ENCODE results near the gene NCKIPSD.

DNA sequence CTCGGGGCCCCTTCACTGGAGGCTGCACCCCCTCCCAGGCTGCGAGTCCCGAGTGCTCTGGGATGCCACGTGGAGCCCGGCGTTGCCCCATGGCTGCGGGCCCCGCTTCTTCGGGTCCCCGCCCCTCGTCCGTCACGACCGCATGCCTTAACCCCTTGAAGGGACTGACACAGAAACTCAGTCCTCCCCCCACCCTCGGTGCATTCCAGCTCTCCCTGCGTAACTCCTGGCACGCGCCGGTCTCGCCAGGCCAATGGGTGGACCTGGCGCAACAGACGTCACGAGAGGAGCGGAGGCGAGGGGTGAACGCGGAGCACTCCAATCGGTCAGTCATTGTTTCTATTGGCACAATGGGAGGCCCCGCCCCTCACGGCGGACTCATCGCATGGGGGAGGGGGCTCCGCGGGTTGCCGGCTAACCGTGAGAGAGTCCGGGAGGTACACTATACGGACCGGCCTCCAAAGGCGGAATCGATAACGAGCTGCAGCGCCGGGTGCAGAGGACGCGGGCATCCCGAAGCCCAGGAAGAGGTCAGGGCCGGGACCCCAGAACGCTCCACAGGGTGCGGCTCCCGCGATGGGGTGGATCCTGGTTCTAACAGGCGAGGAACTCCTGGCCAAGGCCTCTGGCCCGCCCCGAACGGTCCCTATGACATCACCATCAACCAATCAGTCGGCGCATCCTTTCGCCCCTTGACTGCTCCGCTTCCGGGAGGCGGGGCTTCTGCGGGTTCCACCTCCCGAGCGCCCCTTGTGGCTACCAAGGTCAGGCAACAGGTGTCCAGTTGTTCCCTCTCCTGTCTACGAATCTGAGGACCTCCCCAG is 22.0 kb downstream of the NCKIPSD start:
- TF ChIP-seq, protein P1, sequence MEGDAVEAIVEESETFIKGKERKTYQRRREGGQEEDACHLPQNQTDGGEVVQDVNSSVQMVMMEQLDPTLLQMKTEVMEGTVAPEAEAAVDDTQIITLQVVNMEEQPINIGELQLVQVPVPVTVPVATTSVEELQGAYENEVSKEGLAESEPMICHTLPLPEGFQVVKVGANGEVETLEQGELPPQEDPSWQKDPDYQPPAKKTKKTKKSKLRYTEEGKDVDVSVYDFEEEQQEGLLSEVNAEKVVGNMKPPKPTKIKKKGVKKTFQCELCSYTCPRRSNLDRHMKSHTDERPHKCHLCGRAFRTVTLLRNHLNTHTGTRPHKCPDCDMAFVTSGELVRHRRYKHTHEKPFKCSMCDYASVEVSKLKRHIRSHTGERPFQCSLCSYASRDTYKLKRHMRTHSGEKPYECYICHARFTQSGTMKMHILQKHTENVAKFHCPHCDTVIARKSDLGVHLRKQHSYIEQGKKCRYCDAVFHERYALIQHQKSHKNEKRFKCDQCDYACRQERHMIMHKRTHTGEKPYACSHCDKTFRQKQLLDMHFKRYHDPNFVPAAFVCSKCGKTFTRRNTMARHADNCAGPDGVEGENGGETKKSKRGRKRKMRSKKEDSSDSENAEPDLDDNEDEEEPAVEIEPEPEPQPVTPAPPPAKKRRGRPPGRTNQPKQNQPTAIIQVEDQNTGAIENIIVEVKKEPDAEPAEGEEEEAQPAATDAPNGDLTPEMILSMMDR (IDR thresholded peaks at IDR 0.05 in 4 of 5, conservative IDR thresholded peaks at IDR 0.05 in 1 of 5): peak in 4 of 5 experiments; percentile 13 to 47 (median 32)
- no peak for TF ChIP-seq POLR2A (IDR thresholded peaks at IDR 0.05)
